Posterior cingulate gyrus (tissue), 11 donors: Measurements from ENCODE around the gene ITM2C.
A peak's percentile ranks its signal among the peaks of the same experiment; 100 is the strongest.

Experiments
- DNase-seq, 10 donors: peaks; one replicate each; pipeline versions ENCODE4 v3.0.0 to v3.0.0-alpha.2; 2020 to 2021; ENCODE audit warnings: mixed read lengths in 3 of 10
- intact Hi-C: fragments of 100-400 bp; cut with DNase I; formaldehyde crosslinking; loops from one replicate; pipeline ENCODE4 v1.15.1; 2023

Gene ITM2C

GRCh38 chr2:230849633-230850357, 14.9 kb upstream of the ITM2C start:
- peak in 1 of 10 donors; percentile 72 for DNase-seq
- intact Hi-C loops = no loop called here

- intact Hi-C loops = no loop called here
- no peak for DNase-seq
These were observed 14.4 kb upstream of the ITM2C start for GRCh38 chr2:230850358-230850658.

- DNase-seq = no peak
- intact Hi-C loops = no loop called here
These were observed 12.6 kb upstream of the ITM2C start for GRCh38 chr2:230852113-230852512.

GRCh38 chr2:230861552-230862255, 3.0 kb upstream of the ITM2C start:
- intact Hi-C loops = no loop called here
- peak in 2 of 10 donors; percentile 67 to 70 for DNase-seq

GRCh38 chr2:230862292-230862691, 2.5 kb upstream of the ITM2C start:
- intact Hi-C loops = no loop called here
- DNase-seq = no peak

- peak in 1 of 10 donors; percentile 62 for DNase-seq
- intact Hi-C loops = no loop called here
These were observed 1.7 kb upstream of the ITM2C start for GRCh38 chr2:230863031-230863430.

- intact Hi-C loops = no loop called here
- peak in 1 of 10 donors; percentile 66 for DNase-seq
These were observed 1.2 kb upstream of the ITM2C start for GRCh38 chr2:230863442-230864121.

- DNase-seq = peak in 1 of 10 donors; percentile 60
- intact Hi-C loops = no loop called here
These were observed 579 bp upstream of the ITM2C start for GRCh38 chr2:230864122-230864604.

GRCh38 chr2:230865307-230865765, 594 bp downstream of the ITM2C start:
- intact Hi-C loops = no loop called here
- DNase-seq = peak in 1 of 10 donors; percentile 73

GRCh38 chr2:230865766-230866755, 1.3 kb downstream of the ITM2C start:
- intact Hi-C loops = no loop called here
- peak in 8 of 10 donors; percentile 53 to 93 (median 67) for DNase-seq

GRCh38 chr2:230866756-230867523, 2.2 kb downstream of the ITM2C start:
- intact Hi-C loops = no loop called here
- DNase-seq = peak in 8 of 10 donors; percentile 64 to 94 (median 74)

GRCh38 chr2:230868161-230868946, 3.6 kb downstream of the ITM2C start:
- peak in 2 of 10 donors; percentile 77 to 83 for DNase-seq
- intact Hi-C loops = no loop called here

- intact Hi-C loops = no loop called here
- DNase-seq = peak in 3 of 10 donors; percentile 70 to 82 (median 79)
These were observed 4.5 kb downstream of the ITM2C start for GRCh38 chr2:230868947-230869913.

- DNase-seq = peak in 2 of 10 donors; percentile 82 to 90
- intact Hi-C loops = no loop called here
These were observed 5.3 kb downstream of the ITM2C start for GRCh38 chr2:230869914-230870543.

- intact Hi-C loops = no loop called here
- DNase-seq = peak in 2 of 10 donors; percentile 72 to 80
These were observed 6.0 kb downstream of the ITM2C start for GRCh38 chr2:230870544-230871360.
